ENCODE results near the gene WDR18.
A peak's percentile ranks its signal among the peaks of the same experiment; 100 is the strongest.

WDR18 gene

DNA sequence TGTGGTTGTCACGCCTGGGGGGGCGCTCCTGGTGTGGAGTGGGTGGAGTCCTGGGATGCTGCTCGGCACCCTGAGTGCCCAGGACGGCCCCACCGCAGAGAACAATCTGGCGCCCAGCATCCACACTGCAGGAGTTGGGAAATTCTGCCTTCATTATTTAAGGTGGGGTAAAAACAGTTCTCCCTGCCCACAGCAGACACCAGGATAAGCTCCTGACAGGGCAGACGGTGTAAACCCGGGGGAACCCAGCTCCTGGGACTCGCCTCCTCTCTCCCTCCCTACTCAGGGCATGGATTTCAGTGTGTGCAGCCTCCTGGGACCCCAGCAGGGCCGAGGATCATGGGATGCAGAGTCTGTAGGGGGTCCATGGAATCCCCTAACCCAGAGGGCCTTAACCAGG, 7.7 kb upstream of the WDR18 start:
- DNase-seq (ENCODE audit: low spot score): no peak
- TF ChIP-seq, protein P1, sequence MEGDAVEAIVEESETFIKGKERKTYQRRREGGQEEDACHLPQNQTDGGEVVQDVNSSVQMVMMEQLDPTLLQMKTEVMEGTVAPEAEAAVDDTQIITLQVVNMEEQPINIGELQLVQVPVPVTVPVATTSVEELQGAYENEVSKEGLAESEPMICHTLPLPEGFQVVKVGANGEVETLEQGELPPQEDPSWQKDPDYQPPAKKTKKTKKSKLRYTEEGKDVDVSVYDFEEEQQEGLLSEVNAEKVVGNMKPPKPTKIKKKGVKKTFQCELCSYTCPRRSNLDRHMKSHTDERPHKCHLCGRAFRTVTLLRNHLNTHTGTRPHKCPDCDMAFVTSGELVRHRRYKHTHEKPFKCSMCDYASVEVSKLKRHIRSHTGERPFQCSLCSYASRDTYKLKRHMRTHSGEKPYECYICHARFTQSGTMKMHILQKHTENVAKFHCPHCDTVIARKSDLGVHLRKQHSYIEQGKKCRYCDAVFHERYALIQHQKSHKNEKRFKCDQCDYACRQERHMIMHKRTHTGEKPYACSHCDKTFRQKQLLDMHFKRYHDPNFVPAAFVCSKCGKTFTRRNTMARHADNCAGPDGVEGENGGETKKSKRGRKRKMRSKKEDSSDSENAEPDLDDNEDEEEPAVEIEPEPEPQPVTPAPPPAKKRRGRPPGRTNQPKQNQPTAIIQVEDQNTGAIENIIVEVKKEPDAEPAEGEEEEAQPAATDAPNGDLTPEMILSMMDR (IDR thresholded peaks at IDR 0.05; ENCODE audit: borderline replicate concordance, control extremely low read depth, extremely low read depth, insufficient read depth, missing control alignments): no peak
- in situ Hi-C loops (cut with MboI; ENCODE audit: low sequenced_read_pairs, unreplicated experiment): no loop called here

GRCh38 chr19:977058-977464, 7.1 kb upstream of the WDR18 start:
- DNase-seq (ENCODE audit: low spot score): no peak
- in situ Hi-C loops (cut with MboI; ENCODE audit: low sequenced_read_pairs, unreplicated experiment): no loop called here
- TF ChIP-seq, protein P1 (IDR thresholded peaks at IDR 0.05; ENCODE audit: borderline replicate concordance, control extremely low read depth, extremely low read depth, insufficient read depth, missing control alignments): no peak

- TF ChIP-seq, protein P1 (IDR thresholded peaks at IDR 0.05; ENCODE audit: borderline replicate concordance, control extremely low read depth, extremely low read depth, insufficient read depth, missing control alignments): no peak
- peak; percentile 87 for DNase-seq (ENCODE audit: low spot score)
- in situ Hi-C loops (cut with MboI; ENCODE audit: low sequenced_read_pairs, unreplicated experiment): no loop called here
These were observed 4.8 kb upstream of the WDR18 start for GRCh38 chr19:979318-979741.

GRCh38 chr19:980133-980998, 3.8 kb upstream of the WDR18 start:
- TF ChIP-seq, protein P1 (IDR thresholded peaks at IDR 0.05; ENCODE audit: borderline replicate concordance, control extremely low read depth, extremely low read depth, insufficient read depth, missing control alignments): no peak
- no peak for DNase-seq (ENCODE audit: low spot score)
- in situ Hi-C loops (cut with MboI; ENCODE audit: low sequenced_read_pairs, unreplicated experiment): loop anchor here (10.0 kb wide), 1 partner anchor 216 kb away; no protein-coding TSS in a partner anchor

DNA sequence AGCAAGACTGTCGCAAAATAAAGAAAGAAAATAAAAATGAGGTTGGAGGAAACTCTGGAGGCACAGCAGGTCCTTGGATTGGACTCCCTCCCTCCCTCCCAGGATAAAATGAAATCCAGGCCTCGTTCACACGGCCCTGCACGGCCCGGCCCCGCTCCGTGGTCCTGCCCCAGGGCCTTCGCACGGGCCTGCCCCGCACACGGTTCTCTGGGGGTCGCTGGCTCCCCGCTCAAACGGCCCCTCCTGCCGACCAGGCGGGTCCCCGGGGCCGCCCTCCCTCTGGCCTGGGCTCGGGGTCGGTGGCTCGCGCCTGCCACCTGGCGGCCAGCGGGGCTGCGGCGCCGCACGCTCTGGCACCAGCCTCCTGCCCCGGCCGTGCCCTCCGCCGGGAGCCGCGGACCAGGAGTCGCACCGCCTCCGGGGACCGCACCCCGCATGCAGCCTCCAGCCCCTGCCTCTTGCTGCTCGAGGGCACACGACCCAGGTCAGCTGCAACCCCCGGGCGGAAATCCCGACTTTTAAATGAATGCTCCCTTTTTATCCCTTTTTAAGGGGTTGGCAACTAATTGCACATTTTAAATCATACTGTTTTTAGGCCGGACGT, 1.5 kb upstream of the WDR18 start:
- TF ChIP-seq, protein P1 (IDR thresholded peaks at IDR 0.05; ENCODE audit: borderline replicate concordance, control extremely low read depth, extremely low read depth, insufficient read depth, missing control alignments): peak; percentile 98
- peak; percentile 96 for DNase-seq (ENCODE audit: low spot score)
- in situ Hi-C loops (cut with MboI; ENCODE audit: low sequenced_read_pairs, unreplicated experiment): loop anchor here (10.0 kb wide), 1 partner anchor 218 kb away; no protein-coding TSS in a partner anchor

DNA sequence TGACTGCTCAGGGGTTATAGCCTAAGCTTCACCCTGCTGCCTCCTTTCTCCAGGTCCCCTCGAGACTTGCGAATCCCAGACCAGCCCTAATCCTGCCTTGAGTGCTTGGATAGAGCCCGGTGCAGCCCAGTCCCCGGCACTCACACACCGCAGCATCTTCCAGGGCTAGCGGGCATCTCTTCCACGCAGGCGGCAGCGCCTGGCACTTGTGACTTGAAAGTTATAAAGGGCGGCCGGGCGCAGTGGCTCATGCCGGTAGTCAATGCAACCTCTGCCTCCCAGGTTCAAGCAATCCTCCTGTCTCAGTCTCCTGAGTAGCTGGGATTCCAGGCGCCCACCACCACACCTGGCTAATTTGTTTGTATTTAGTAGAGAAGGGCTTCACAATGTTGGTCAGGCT, 1.9 kb downstream of the WDR18 start:
- TF ChIP-seq, protein P1 (IDR thresholded peaks at IDR 0.05; ENCODE audit: borderline replicate concordance, control extremely low read depth, extremely low read depth, insufficient read depth, missing control alignments): no peak
- no peak for DNase-seq (ENCODE audit: low spot score)
- in situ Hi-C loops (cut with MboI; ENCODE audit: low sequenced_read_pairs, unreplicated experiment): loop anchor here (5.0 to 10.0 kb wide), 2 partner anchors 64 to 221 kb away; no protein-coding TSS in a partner anchor

All from GM13976 (cell line).